Loucy (cell line): ENCODE data around the gene RARB.

ENCODE experiments used
- CTCF ChIP-seq: fragments of 200-600 bp; sonication (generic); conservative IDR thresholded peaks from 2 replicates; pipeline ENCODE4 v1.5.1; 2014; ENCODE audit warnings: mild to moderate bottlenecking, antibody characterized with exemption, low read length
- EZH2phosphoT487 ChIP-seq: fragments of 200-600 bp; IDR thresholded peaks from 2 replicates; pipeline ENCODE4 v1.6.1; 2018; ENCODE audit warnings: antibody characterized with exemption, mild to moderate bottlenecking, moderate library complexity, borderline replicate concordance

- no peak for TF ChIP-seq CTCF
- no peak for TF ChIP-seq EZH2phosphoT487
These were observed 144.9 kb downstream of the RARB start for GRCh38 chr3:25572919-25573385.
